Fibroblast of villous mesenchyme (primary cell): ENCODE results near the gene MSLN. TPM values are rescaled to one million over a fixed set of nuclear protein-coding genes. Genes with fewer than 3 reads are reported as not detected.

ENCODE experiments used
- DNase-seq: peaks from one replicate; pipeline ENCODE4 v3.0.0-alpha.2; 2010; ENCODE audit warnings: low read depth
- H3K4me3 ChIP-seq: 2 replicates; pipeline ENCODE4 v1.5.1; 2011; ENCODE audit warnings: low read depth, mild to moderate bottlenecking, low read length
- CTCF ChIP-seq: IDR thresholded peaks from 2 replicates; pipeline ENCODE4 v1.5.1; 2012; ENCODE audit warnings: low read depth, mild to moderate bottlenecking, low read length; ENCODE audit not compliant: insufficient read depth
- total RNA-seq: library from RNA; depleted of rRNA; stranded (reverse); fragments of >200 nt; gene quantifications from 2 replicates; pipeline ENCODE4 v1.2.3, GENCODE V29; 2012

The MSLN gene
- total RNA-seq, 1 donor, result 0.86 TPM

- no peak for DNase-seq
- TF ChIP-seq CTCF, result no peak
These were observed 39.7 kb downstream of the MSLN start, which contains the start of gene GNG13 for GRCh38 chr16:799948-800833. GNG13 (minus strand) TSS chr16:800734; CDS start chr16:799077, 1,657 bp downstream.

GRCh38 chr16:800834-801511 lies 40.4 kb downstream of the MSLN start:
- no peak overlapping the region for H3K4me3 ChIP-seq
- no peak for TF ChIP-seq CTCF
- no peak for DNase-seq

More at GRCh38 chr16:799948-800833, 39.7 kb downstream of the MSLN start, which contains the start of gene GNG13:
- no peak within 1 kb of the TSS for H3K4me3 ChIP-seq

GRCh38 chr16:801584-802363 lies 41.2 kb downstream of the MSLN start:
- DNase-seq, result no peak
- no peak for TF ChIP-seq CTCF

GRCh38 chr16:802461-802860 lies 41.9 kb downstream of the MSLN start:
- no peak for DNase-seq
- no peak for TF ChIP-seq CTCF
- H3K4me3 ChIP-seq, result no peak overlapping the region

More at GRCh38 chr16:801584-802363, 41.2 kb downstream of the MSLN start:
- H3K4me3 ChIP-seq, result no peak overlapping the region

- no peak for TF ChIP-seq CTCF
- H3K4me3 ChIP-seq, result no peak overlapping the region
- no peak for DNase-seq
These were observed 42.6 kb downstream of the MSLN start for GRCh38 chr16:802914-803753.

GRCh38 chr16:803754-804080 lies 43.2 kb downstream of the MSLN start:
- no peak for DNase-seq
- no peak overlapping the region for H3K4me3 ChIP-seq
- no peak for TF ChIP-seq CTCF
